Activated CD8-positive, alpha-beta memory T cell treated with anti-CD3 and anti-CD28 coated beads for 24 hours (primary cell): ENCODE measurements around the gene NPB.
A peak's percentile ranks its signal among the peaks of the same experiment; 100 is the strongest.

Source experiments
- DNase-seq: peaks from one replicate; pipeline ENCODE4 v3.0.0-alpha.2; 2020

The NPB gene

DNA sequence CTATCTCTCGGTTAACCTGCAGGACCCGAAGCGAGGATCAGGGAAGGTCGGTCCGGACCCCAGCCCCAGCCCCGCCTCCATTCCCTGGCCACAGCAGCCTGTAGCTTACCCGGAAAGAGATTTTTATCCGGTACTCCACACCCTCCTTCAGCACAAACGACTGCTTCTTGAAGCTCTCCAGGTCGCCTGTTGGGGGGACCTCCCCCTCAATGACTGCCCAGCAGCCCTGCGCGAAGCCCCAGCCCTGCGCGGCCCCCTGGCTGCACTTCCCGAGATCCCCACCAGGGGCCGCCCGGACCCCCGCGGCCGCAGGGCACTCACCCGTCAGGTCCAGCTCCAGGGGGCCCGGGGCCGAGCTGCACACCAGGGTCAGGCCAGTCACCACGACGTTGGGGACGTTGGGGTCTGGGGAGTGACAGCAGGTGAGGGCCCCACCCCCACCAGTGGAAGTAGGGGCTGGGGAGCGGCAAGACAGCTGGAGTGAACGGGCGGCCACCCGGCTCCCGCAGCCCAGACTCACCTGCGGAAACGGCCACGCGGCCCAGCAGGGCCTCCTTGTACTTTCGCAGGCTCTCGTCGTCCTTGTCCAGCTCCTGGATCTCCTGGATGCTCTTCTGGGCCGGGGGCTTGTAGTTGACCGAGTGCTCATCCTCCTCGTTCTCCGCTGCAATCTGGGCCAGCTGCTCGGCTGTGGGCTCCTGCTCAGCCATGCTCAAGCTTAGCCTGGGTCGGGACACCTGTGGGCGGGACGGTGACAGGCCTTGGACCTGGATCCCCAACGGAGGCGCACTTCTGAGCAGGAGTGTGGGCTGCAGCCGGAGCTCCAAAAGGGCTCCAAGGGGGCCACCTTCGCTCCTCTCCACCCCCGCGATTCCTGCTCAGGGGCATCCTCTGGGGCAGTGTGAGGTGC is 32.6 kb upstream of the NPB start:
- DNase-seq, result peak; percentile 83

GRCh38 chr17:81870131-81870980 is 31.7 kb upstream of the NPB start:
- peak; percentile 83 for DNase-seq

DNA sequence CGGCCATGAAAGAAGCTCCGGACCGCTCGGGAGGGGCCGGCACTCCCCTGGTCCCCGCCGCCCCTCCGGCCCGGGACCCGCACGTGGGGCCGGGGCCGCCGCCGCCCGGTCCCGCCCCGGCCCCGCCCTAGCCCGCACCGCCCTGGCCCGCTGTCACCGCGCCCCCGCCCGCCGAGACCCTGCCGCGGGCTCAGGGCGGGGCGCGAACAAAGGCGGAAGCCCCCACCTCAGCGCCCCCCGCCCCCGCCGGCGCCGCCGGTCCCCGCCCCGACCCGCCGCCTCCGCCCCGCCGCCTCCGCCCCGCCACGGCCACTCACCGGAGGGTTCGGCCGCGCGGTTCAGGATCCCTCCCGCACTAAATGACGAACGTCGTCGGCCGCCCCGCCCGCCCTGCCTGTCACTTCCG is 31.1 kb upstream of the NPB start, which contains the start of gene ARHGDIA:
ARHGDIA (minus strand) TSS at position 357 of the 406 bp plus-strand sequence. CDS start 1,407 bp downstream, outside the sequence.
- DNase-seq, result no peak

DNA sequence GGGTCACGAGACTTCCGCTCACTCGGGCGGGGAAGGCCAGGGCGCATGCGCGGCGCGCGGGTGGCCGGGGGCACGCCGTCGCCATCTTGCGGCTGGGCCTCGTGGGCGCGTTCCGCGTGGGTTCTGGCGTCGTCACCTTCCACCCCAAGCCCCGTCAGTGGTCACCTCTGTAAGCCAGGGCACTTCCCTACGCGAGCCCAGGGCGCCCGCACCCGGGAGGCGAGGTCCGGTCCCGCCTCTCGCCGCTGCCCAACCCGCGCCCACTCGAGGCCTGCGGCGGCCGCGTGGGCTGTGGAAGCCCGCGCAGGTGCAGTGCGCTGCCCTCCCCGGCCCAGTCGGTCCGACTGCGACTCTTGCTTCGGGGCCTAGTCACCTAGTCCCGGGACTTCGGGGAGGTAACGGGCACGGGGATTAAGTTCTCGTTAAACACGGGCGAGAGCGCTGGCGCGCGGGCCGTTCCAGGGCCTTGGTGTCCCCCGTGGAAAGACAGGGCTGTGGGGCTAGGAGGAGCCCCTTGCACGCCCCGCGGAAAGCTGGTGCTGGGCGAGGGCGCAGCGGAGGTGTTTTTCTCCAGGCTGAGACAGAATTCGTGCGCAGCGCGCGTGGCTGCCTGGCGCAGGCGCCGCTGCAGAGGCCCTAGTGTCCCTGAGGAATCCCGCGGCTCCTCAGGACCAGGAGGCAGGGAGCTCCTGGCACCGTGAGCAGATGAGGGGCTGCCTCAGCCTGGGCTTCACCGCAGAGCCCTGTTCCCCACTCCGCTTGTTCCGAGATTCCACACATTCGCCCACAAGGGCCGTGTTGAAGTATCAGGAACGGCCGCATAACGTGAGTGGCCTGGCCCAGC is 30.4 kb upstream of the NPB start:
- peak; percentile 97 for DNase-seq

GRCh38 chr17:81877569-81877968 is 24.5 kb upstream of the NPB start:
- DNase-seq, result no peak

- no peak for DNase-seq
These were observed 23.7 kb upstream of the NPB start for GRCh38 chr17:81878294-81878693.

DNA sequence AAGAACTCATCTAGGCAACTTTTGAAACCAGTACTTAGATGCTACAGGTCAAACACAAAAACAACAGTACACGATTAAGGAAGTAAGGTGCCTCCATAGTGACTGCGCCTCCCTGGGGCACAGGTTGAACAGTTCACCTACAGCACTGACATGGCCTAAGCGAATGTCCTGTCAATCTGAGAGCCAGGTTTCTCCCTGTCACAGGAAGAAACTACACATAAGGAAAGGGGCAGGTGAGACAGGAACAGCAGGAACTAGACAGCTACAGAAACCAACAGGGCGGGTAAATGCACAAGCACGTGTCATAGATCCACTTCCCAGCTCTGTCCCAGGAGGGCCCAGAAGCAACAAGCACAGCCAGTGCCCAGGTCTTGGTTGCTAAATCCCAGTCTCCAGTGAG is 22.9 kb upstream of the NPB start:
- no peak for DNase-seq

GRCh38 chr17:81884520-81884919 is 17.5 kb upstream of the NPB start:
- no peak for DNase-seq

- no peak for DNase-seq
These were observed 17.1 kb upstream of the NPB start for GRCh38 chr17:81884968-81885367.

DNA sequence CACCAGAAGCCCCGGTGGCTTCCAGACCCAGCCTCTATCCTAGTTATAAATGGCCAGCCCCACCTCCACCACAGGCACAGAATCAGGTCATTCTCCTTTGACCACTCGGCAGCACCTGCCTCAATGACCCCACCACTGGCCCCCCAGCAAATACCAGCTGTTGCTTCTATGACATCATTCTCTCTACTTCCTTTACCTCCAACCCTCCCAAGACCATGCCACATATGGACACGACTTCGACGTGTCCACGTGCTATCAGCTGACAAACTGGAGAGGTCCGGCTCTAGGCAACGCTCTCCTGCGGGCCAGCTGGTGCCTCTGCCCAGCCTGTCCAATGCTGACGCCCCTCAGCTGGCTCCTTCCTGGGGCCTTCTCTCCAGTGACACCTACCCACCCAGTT is 16.6 kb upstream of the NPB start:
- no peak for DNase-seq

DNA sequence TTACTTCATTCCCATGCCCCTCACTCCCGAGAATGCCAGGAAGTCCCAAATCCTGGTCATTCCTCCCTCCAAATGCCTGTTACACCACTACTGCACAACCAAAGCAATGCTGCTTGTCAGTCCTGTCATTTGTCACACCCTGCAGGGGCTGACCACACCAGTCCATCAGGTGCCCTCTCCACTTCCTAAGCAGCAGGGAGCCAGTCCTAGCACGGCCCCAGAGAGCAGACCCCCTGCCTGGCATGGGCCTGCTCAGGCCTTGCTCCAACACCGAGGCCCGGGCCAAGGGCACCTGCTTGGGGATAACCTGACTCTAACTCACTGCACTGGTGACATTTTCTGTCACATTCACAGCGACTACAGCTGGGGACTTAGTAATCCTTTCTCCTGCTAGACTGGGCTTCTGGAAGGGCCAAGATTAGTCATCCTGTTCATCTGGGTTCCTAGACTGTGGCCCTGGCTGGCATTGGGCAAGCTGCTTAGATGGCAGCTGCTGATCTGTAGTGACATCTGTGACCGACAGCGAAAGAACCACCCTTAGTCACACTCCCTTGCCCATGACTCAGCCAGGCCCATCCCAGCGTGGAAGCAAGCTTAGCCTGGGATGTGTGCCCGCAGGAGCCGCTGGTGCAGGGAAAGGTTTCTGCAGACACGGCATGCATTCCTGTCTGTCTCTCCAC is 16.0 kb upstream of the NPB start:
- no peak for DNase-seq

DNA sequence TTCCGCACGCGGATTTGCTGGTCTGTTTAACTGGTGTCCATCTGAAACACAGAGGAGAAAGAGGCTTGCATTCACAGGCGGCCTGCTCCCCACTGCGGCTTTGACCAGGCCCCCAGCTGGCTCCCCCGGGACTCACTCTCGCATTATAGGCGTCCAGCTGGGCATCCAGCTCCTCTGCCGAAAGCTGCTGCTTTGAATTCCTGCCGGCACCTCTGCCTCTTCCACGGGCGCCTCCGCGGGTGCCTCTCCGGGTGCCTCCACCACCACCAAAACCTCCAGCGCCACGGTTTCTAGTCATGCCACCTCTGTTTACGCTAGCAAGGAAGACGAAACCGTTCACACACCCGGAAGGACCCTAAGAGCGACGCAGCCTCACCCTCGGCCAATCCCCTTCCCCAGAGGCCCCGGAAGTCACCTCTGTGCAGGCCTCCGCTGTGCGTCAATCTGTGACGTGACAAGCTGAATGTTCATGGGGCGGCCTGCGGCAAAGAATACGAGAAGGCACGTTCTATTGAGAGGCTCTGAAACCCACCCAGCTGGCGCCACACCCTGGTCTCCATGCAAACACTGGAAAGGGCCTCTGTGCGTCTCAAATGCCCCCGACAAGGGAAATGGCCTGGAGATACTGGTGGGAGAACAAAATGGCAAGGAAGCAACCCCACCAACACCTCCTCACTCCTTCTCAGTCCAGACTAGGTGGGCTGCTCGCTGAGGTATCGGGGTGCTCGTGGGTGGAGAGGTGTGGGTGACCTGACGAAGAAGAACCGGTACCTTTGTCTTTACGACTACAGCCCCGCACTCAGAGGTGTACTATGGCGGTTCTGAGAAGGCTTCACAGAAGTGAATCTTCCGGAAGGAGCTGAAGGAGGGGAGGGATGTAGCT is 13.7 kb upstream of the NPB start:
- DNase-seq, result no peak

GRCh38 chr17:81888988-81889595 is 12.9 kb upstream of the NPB start:
- no peak for DNase-seq

- DNase-seq, result no peak
These were observed 12.4 kb upstream of the NPB start for GRCh38 chr17:81889602-81890001.

GRCh38 chr17:81890447-81891302 is 11.4 kb upstream of the NPB start:
- peak; percentile 66 for DNase-seq

DNA sequence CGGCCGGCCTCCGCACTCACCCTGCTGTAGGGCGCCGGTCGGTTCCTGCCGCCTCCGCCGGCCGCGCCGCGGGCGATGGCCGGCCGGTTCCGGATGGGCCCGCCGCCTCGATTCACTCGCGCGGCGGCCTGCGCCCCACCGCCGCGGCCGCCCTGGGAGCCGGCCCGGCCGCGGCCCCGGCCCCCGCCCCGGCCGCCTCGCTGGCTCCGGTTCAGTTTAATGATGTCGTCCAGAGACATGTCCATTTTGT is 10.8 kb upstream of the NPB start:
- DNase-seq, result no peak

- no peak for DNase-seq
These were observed 6.6 kb upstream of the NPB start for GRCh38 chr17:81895400-81895799.

GRCh38 chr17:81898029-81898866 is 3.8 kb upstream of the NPB start:
- DNase-seq, result no peak

- no peak for DNase-seq
These were observed 3.2 kb upstream of the NPB start for GRCh38 chr17:81898885-81899284.
